Liver (tissue), 9 donors: ENCODE results near the gene GLMP. TPM values are rescaled to one million over a fixed set of nuclear protein-coding genes. Genes with fewer than 3 reads are reported as not detected.

Experiments
- DNase-seq: peaks from one replicate; pipeline ENCODE4 v3.0.0-alpha.2; 2017; ENCODE audit warnings: low spot score
- H3K27ac ChIP-seq, 2 donors: one replicate each; pipeline ENCODE4 v1.7.0; 2013; ENCODE audit warnings: inconsistent platforms in 2 of 2, low read length in 2 of 2, control low read depth in 1 of 2, low read depth in 1 of 2, mild to moderate bottlenecking in 1 of 2
- H3K27me3 ChIP-seq, 4 donors: one replicate each; pipeline versions ENCODE4 v1.6.1 to v1.7.0; 2013; ENCODE audit warnings: low read length in 3 of 4, inconsistent platforms in 1 of 4, mild to moderate bottlenecking in 1 of 4, moderate library complexity in 1 of 4; ENCODE audit not compliant: control insufficient read depth in 4 of 4, insufficient read depth in 4 of 4
- H3K36me3 ChIP-seq, 4 donors: one replicate each; pipeline versions ENCODE4 v1.6.1 to v1.7.0; 2013; ENCODE audit warnings: low read length in 3 of 4, mild to moderate bottlenecking in 3 of 4, low read depth in 1 of 4, moderate library complexity in 1 of 4; ENCODE audit not compliant: control insufficient read depth in 4 of 4, insufficient read depth in 3 of 4
- H3K4me1 ChIP-seq, 4 donors: one replicate each; pipeline versions ENCODE4 v1.6.1 to v1.7.0; 2013; ENCODE audit warnings: low read length in 3 of 4, mild to moderate bottlenecking in 3 of 4, moderate library complexity in 1 of 4; ENCODE audit not compliant: control insufficient read depth in 4 of 4, insufficient read depth in 4 of 4
- H3K4me3 ChIP-seq, 3 donors: one replicate each; pipeline versions ENCODE4 v1.6.1 to v1.7.0; 2013; ENCODE audit warnings: low read length in 3 of 3, control low read depth in 1 of 3, low read depth in 1 of 3, mild to moderate bottlenecking in 1 of 3
- H3K9ac ChIP-seq, 2 donors: one replicate each; pipeline ENCODE4 v1.7.0; 2013; ENCODE audit warnings: low read length in 2 of 2, mild to moderate bottlenecking in 2 of 2, moderate library complexity in 2 of 2, control low read depth in 1 of 2, low read depth in 1 of 2
- H3K9me3 ChIP-seq, 4 donors: one replicate each; pipeline versions ENCODE4 v1.6.1 to v1.7.0; 2013; ENCODE audit warnings: low read length in 3 of 4; ENCODE audit not compliant: control insufficient read depth in 4 of 4
- ATF3 ChIP-seq: IDR thresholded peaks from 2 replicates; pipeline ENCODE4 v1.6.1; 2016; ENCODE audit warnings: antibody characterized with exemption
- CTCF ChIP-seq: fragments of 150-350 bp; IDR thresholded peaks from 2 replicates; pipeline ENCODE4 v1.5.1; 2017; ENCODE audit warnings: improper control_type of control experiment, low read depth, low read length; ENCODE audit not compliant: missing input control
- EGR1 ChIP-seq, 2 donors: IDR thresholded peaks; 2 replicates each; pipeline ENCODE4 v1.6.1; 2016 to 2018; ENCODE audit warnings: antibody characterized with exemption in 2 of 2, low read depth in 2 of 2
- FOXA1 ChIP-seq: IDR thresholded peaks from 2 replicates; pipeline ENCODE4 v1.6.1; 2016; ENCODE audit warnings: antibody characterized with exemption
- FOXA2 ChIP-seq: IDR thresholded peaks from 2 replicates; pipeline ENCODE4 v1.6.1; 2016; ENCODE audit warnings: antibody characterized with exemption
- GABPA ChIP-seq, 2 donors: IDR thresholded peaks in 1 of 2; conservative IDR thresholded peaks in 1 of 2; 2 replicates each; pipeline ENCODE4 v1.6.1; 2016; ENCODE audit warnings: antibody characterized with exemption in 2 of 2, mild to moderate bottlenecking in 1 of 2, moderate library complexity in 1 of 2
- HNF4G ChIP-seq: IDR thresholded peaks from 2 replicates; pipeline ENCODE4 v1.6.1; 2016; ENCODE audit warnings: antibody characterized with exemption
- JUND ChIP-seq, 2 donors: IDR thresholded peaks; 2 replicates each; pipeline ENCODE4 v1.6.1; 2016; ENCODE audit warnings: antibody characterized with exemption in 2 of 2
- MAX ChIP-seq: IDR thresholded peaks from 2 replicates; pipeline ENCODE4 v1.6.1; 2016; ENCODE audit warnings: antibody characterized with exemption
- NR2F2 ChIP-seq: IDR thresholded peaks from 2 replicates; pipeline ENCODE4 v1.6.1; 2016; ENCODE audit warnings: antibody characterized with exemption
- SP1 ChIP-seq: IDR thresholded peaks from 2 replicates; pipeline ENCODE4 v1.6.1; 2018; ENCODE audit warnings: antibody characterized with exemption, mild to moderate bottlenecking
- TAF1 ChIP-seq: conservative IDR thresholded peaks from 2 replicates; pipeline ENCODE4 v1.6.1; 2016; ENCODE audit warnings: antibody characterized with exemption, mild to moderate bottlenecking
- YY1 ChIP-seq: IDR thresholded peaks from 2 replicates; pipeline ENCODE4 v1.6.1; 2016; ENCODE audit warnings: antibody characterized with exemption, mild to moderate bottlenecking
- WGBS: extraction: QIAGEN DNeasy Blood & Tissue Kit; methylation state at CpG from one replicate; pipeline ENCODE4 v1.1.7; 2013; 5-methylcytosine and 5-hydroxymethylcytosine counted together
- polyA plus RNA-seq, 2 donors: library from polyadenylated mRNA; stranded (reverse) in 1 of 2; unstranded in 1 of 2; fragments of 200-250 nt in 1 of 2; fragments of >200 nt in 1 of 2; fragmentation: Nextera tagmentation in 1 of 2; extraction: Ambion mirVana in 1 of 2; gene quantifications; one replicate each; pipeline versions ENCODE4 v1.2.1 to v1.2.3, GENCODE V29; 2013 to 2015
- total RNA-seq, 2 donors: library from RNA; depleted of rRNA; stranded (reverse); fragments of >200 nt; gene quantifications; one replicate each; pipeline ENCODE4 v1.2.3, GENCODE V29; 2014
- donor health status: healthy.
- donor health status: healthy.
- donor health status: healthy.
- donor health status: healthy.
- donor health status: healthy.

GLMP gene
- total and polyA plus RNA-seq, 4 donors = 26.5 to 51.4 (median 39.0) TPM

GRCh38 chr1:156298852-156299357 lies 3.4 kb upstream of the GLMP start, which contains the start of gene VHLL:
TSS of gene VHLL (minus strand) at chr1:156299307. CDS start at chr1:156299189, 118 bp downstream.
- TF ChIP-seq FOXA1 = no peak
- no peak for TF ChIP-seq SP1
- TF ChIP-seq JUND (IDR thresholded peaks at IDR 0.05) = no peak
- TF ChIP-seq CTCF = no peak
- TF ChIP-seq GABPA (IDR thresholded peaks at IDR 0.05 in 1 of 2, conservative IDR thresholded peaks at IDR 0.05 in 1 of 2) = no peak
- no peak for TF ChIP-seq EGR1 (IDR thresholded peaks at IDR 0.05; ENCODE audit: low read depth in 2 of 2)
- TF ChIP-seq NR2F2 = no peak
- no peak for TF ChIP-seq ATF3
- no peak for TF ChIP-seq FOXA2
- TF ChIP-seq HNF4G = no peak
- no peak for TF ChIP-seq MAX
- Histone ChIP-seq H3K9ac (no peak within 1 kb of the TSS), H3K4me1 (peaks cover 10 to 34% (median 24%) of the 10 kb centered on the region in 4 donors), H3K36me3 (peaks cover 0 to 2% (median 0%) of the 10 kb centered on the region in 4 donors), H3K27ac (no peak within 1 kb of the TSS), H3K4me3 (no peak within 1 kb of the TSS), H3K27me3 (no peaks in the 10 kb centered on the region), H3K9me3 (no peaks in the 10 kb centered on the region)
- WGBS = 94% methylated on average over 19 of the region's 19 CpGs
- DNase-seq = no peak

GRCh38 chr1:156293895-156294294 lies 1.6 kb downstream of the GLMP start:
- Histone ChIP-seq H3K27ac (no peak overlapping the region), H3K27me3 (no peaks in the 10 kb centered on the region), H3K4me3 (no peak overlapping the region), H3K4me1 (peaks cover 18 to 54% (median 49%) of the 10 kb centered on the region in 4 donors), H3K9me3 (no peaks in the 10 kb centered on the region), H3K36me3 (peaks cover 0 to 6% (median 2%) of the 10 kb centered on the region in 4 donors), H3K9ac (no peak overlapping the region)
- WGBS = 93% methylated on average over 9 of the region's 9 CpGs
- DNase-seq = no peak
- TF ChIP-seq CTCF (no peak), TAF1 (no peak), EGR1 (IDR thresholded peaks at IDR 0.05; ENCODE audit: low read depth in 2 of 2) (no peak), GABPA (IDR thresholded peaks at IDR 0.05 in 1 of 2, conservative IDR thresholded peaks at IDR 0.05 in 1 of 2) (no peak), ATF3 (no peak), MAX (no peak), YY1 (no peak), HNF4G (no peak)
